OCI-LY3 (cell line): ENCODE measurements around the gene CKLF.

Source experiments
- H2AFZ ChIP-seq: fragments of 200-600, 300-600 bp; shearing (Covaris generic); 2 replicates; pipeline ENCODE4 v1.6.0; 2014; ENCODE audit warnings: antibody characterized with exemption, low read depth, low read length
- H3K27ac ChIP-seq: fragments of 200-600, 300-600 bp; sonication (generic); 2 replicates; pipeline ENCODE4 v1.5.1; 2014; ENCODE audit warnings: mild to moderate bottlenecking, low read length, moderate library complexity, mixed read lengths
- H3K27me3 ChIP-seq: fragments of 200-600, 300-600 bp; sonication (generic); 2 replicates; pipeline ENCODE4 v1.6.1; 2014; ENCODE audit warnings: low read depth, low read length, mixed read lengths
- H3K36me3 ChIP-seq: fragments of 200-600, 300-600 bp; sonication (generic); replicated peaks from 2 replicates; pipeline ENCODE3; 2014; ENCODE audit warnings: low read depth, low read length, mixed read lengths
- H3K4me1 ChIP-seq: fragments of 300-600, 200-600 bp; sonication (generic); 2 replicates; pipeline ENCODE4 v1.6.1; 2014; ENCODE audit warnings: low read length, mixed read lengths
- H3K4me2 ChIP-seq: fragments of 200-600, 300-600 bp; sonication (generic); 2 replicates; pipeline ENCODE4 v1.6.1; 2014; ENCODE audit warnings: low read length, mixed read lengths
- H3K4me3 ChIP-seq: fragments of 300-600, 200-600 bp; sonication (generic); 2 replicates; pipeline ENCODE4 v1.5.1; 2014; ENCODE audit warnings: antibody characterized with exemption, mild to moderate bottlenecking, low read length, moderate library complexity
- H3K79me2 ChIP-seq: fragments of 300-600, 200-600 bp; shearing (Covaris generic); 2 replicates; pipeline ENCODE4 v1.6.1; 2014; ENCODE audit warnings: mild to moderate bottlenecking, low read length, mixed read lengths
- H3K9ac ChIP-seq: fragments of 300-600, 200-600 bp; shearing (Covaris generic); 2 replicates; pipeline ENCODE4 v1.6.0; 2014; ENCODE audit warnings: mild to moderate bottlenecking, low read length, moderate library complexity
- H3K9me3 ChIP-seq: fragments of 200-600, 300-600 bp; shearing (Covaris generic); 2 replicates; pipeline ENCODE4 v1.6.1; 2014; ENCODE audit warnings: low read length, mixed read lengths; ENCODE audit not compliant: insufficient read depth
- H4K20me1 ChIP-seq: fragments of 200-600, 300-600 bp; sonication (generic); 2 replicates; pipeline ENCODE4 v1.6.1; 2016; ENCODE audit warnings: low read length, mixed read lengths; ENCODE audit not compliant: insufficient read depth
- CTCF ChIP-seq: fragments of 200-600, 300-600 bp; sonication (generic); IDR thresholded peaks from 2 replicates; pipeline ENCODE4 v1.5.1; 2014; ENCODE audit warnings: antibody characterized with exemption, low read length, low read depth
- EZH2phosphoT487 ChIP-seq: fragments of 200-600 bp; shearing (Covaris generic); IDR thresholded peaks from 2 replicates; pipeline ENCODE4 v1.6.1; 2018; ENCODE audit warnings: antibody characterized with exemption, mixed run types, low read depth

Gene CKLF

DNA sequence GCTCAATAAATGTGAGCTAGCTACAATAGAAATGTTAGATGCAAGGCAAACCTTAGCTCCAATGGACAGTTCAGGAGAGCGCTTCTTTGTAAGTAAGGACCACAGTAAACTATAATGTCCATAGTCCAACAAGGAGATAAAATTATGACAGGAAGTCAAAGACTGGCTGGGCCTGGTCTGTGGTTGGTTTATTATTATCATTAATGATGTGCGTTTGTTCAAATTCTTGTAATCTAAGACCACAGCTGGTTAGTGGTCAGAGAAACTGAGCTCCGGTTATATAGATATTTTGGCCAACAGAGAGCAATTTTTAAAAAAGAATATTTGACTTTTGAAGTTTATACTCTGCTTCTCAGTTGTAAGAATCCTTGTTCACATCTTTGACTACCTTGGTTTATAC, 22.2 kb downstream of the CKLF start:
- no peak overlapping the region for H3K27ac ChIP-seq

DNA sequence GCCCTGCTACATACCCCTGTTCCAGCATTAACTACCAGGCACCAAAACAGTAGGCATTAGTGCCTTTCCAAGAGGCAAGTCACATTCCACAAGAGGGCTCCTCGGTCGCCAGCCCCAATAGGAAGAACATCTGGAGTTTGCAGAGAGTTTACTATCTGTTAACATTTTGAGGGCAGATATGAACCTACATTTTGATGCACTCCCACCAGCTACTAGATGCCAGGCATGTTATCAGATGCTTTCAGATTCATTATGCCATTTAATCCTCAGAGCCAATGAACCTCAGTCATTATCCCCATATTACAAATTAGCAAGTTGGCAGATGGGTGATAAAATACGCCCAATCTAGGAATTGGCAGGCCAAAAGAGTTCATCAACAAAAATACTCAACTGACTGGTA, 22.7 kb downstream of the CKLF start:
- H4K20me1 ChIP-seq, result no peaks in the 10 kb centered on the region
- no peaks in the 10 kb centered on the region for H3K9me3 ChIP-seq
- H3K4me3 ChIP-seq, result no peak overlapping the region
- no peak for TF ChIP-seq CTCF
- no peak for TF ChIP-seq EZH2phosphoT487
- H3K27me3 ChIP-seq, result no peaks in the 10 kb centered on the region
- H3K9ac ChIP-seq, result no peak overlapping the region
- H3K4me1 ChIP-seq, result no peaks in the 10 kb centered on the region
- H3K4me2 ChIP-seq, result no peak overlapping the region
- no peak overlapping the region for H3K27ac ChIP-seq
- H3K36me3 ChIP-seq, result no peaks in the 10 kb centered on the region
- H2AFZ ChIP-seq, result no peak overlapping the region
- H3K79me2 ChIP-seq, result no peaks in the 10 kb centered on the region

More for the DNA sequence above, 22.2 kb downstream of the CKLF start:
- TF ChIP-seq CTCF, result no peak
- no peak for TF ChIP-seq EZH2phosphoT487
- Histone ChIP-seq H3K4me2 (no peak overlapping the region), H3K9me3 (no peaks in the 10 kb centered on the region), H3K79me2 (no peaks in the 10 kb centered on the region), H3K9ac (no peak overlapping the region), H3K36me3 (no peaks in the 10 kb centered on the region), H3K4me1 (no peaks in the 10 kb centered on the region), H2AFZ (no peak overlapping the region), H3K27me3 (no peaks in the 10 kb centered on the region), H4K20me1 (no peaks in the 10 kb centered on the region), H3K4me3 (no peak overlapping the region)

- no peaks in the 10 kb centered on the region for H3K4me1 ChIP-seq
- H3K79me2 ChIP-seq, result no peaks in the 10 kb centered on the region
- 0 out of 2 replicates have a peak, but pooled peaks cover 3% of the 10 kb centered on the region for H3K27me3 ChIP-seq
- no peak overlapping the region for H3K4me2 ChIP-seq
- no peak overlapping the region for H2AFZ ChIP-seq
- no peak for TF ChIP-seq CTCF
- TF ChIP-seq EZH2phosphoT487, result no peak
- H3K4me3 ChIP-seq, result no peak overlapping the region
- H3K27ac ChIP-seq, result no peak overlapping the region
- no peaks in the 10 kb centered on the region for H3K9me3 ChIP-seq
- no peaks in the 10 kb centered on the region for H3K36me3 ChIP-seq
- H3K9ac ChIP-seq, result no peak overlapping the region
- no peaks in the 10 kb centered on the region for H4K20me1 ChIP-seq
Measured at GRCh38 chr16:66576296-66576695, 23.9 kb downstream of the CKLF start.

- 0 out of 2 replicates have a peak, but pooled peaks cover 3% of the 10 kb centered on the region for H3K27me3 ChIP-seq
- TF ChIP-seq CTCF, result no peak
- TF ChIP-seq EZH2phosphoT487, result no peak
- no peaks in the 10 kb centered on the region for H3K4me1 ChIP-seq
- no peak within 1 kb of the TSS for H3K9ac ChIP-seq
- no peak within 1 kb of the TSS for H3K27ac ChIP-seq
- H3K4me2 ChIP-seq, result no peak within 1 kb of the TSS
- no peak within 1 kb of the TSS for H2AFZ ChIP-seq
- no peaks in the 10 kb centered on the region for H3K36me3 ChIP-seq
- H3K9me3 ChIP-seq, result no peaks in the 10 kb centered on the region
- no peak within 1 kb of the TSS for H3K4me3 ChIP-seq
- no peaks in the 10 kb centered on the region for H4K20me1 ChIP-seq
- no peaks in the 10 kb centered on the region for H3K79me2 ChIP-seq
Measured at GRCh38 chr16:66578651-66579531, 26.5 kb downstream of the CKLF start, which contains the start of gene CMTM2. Gene CMTM2, plus strand, starts transcription at chr16:66579463. Its CDS starts 145 bp downstream, at chr16:66579608.
